HG03558 (cell line): Measurements from ENCODE around the gene PKD1.
"Not testable (repeated sequence)": the region's sequence is repeated elsewhere in the genome, so short reads cannot be mapped to it uniquely, and the experiment has no call there.

Experiments
- ATAC-seq: cut with Tn5 transposase; IDR thresholded peaks from one replicate; pipeline ENCODE4 v1.9.1; 2021; ENCODE audit warnings: moderate number of reproducible peaks; ENCODE audit not compliant: unreplicated experiment; ENCODE audit errors: extremely low read depth

The PKD1 gene

GRCh38 chr16:2135770-2136490 is at the start of gene PKD1:
PKD1 (minus strand) TSS chr16:2135898; CDS start chr16:2135689, 209 bp downstream.
- ATAC-seq: not testable (repeated sequence)

GRCh38 chr16:2184962-2185361 is 49.3 kb upstream of the PKD1 start:
- ATAC-seq: no peak

- no peak for ATAC-seq
These were observed 48.6 kb upstream of the PKD1 start for GRCh38 chr16:2184346-2184745.

GRCh38 chr16:2183671-2184070 is 48.0 kb upstream of the PKD1 start:
- ATAC-seq: no peak

- no peak for ATAC-seq
These were observed 46.3 kb upstream of the PKD1 start for GRCh38 chr16:2181952-2182351.

- no peak for ATAC-seq
These were observed 45.5 kb upstream of the PKD1 start for GRCh38 chr16:2180962-2181923.

GRCh38 chr16:2180461-2180860 is 44.8 kb upstream of the PKD1 start:
- no peak for ATAC-seq

GRCh38 chr16:2179576-2179975 is 43.9 kb upstream of the PKD1 start:
- no peak for ATAC-seq

- ATAC-seq: no peak
These were observed 43.4 kb upstream of the PKD1 start for GRCh38 chr16:2179107-2179501.

- no peak for ATAC-seq
These were observed 42.8 kb upstream of the PKD1 start for GRCh38 chr16:2178321-2179106.

GRCh38 chr16:2177561-2177960 is 41.9 kb upstream of the PKD1 start:
- no peak for ATAC-seq

- no peak for ATAC-seq
These were observed 41.4 kb upstream of the PKD1 start for GRCh38 chr16:2177101-2177500.

GRCh38 chr16:2176047-2176446 is 40.3 kb upstream of the PKD1 start:
- no peak for ATAC-seq

- no peak for ATAC-seq
These were observed 39.8 kb upstream of the PKD1 start for GRCh38 chr16:2175454-2175853.

- no peak for ATAC-seq
These were observed 38.9 kb upstream of the PKD1 start for GRCh38 chr16:2174396-2175131.

GRCh38 chr16:2173916-2174315 is 38.2 kb upstream of the PKD1 start:
- ATAC-seq: no peak

GRCh38 chr16:2173366-2173765 is 37.7 kb upstream of the PKD1 start:
- no peak for ATAC-seq

GRCh38 chr16:2172688-2173335 is 37.1 kb upstream of the PKD1 start:
- ATAC-seq: no peak

- no peak for ATAC-seq
These were observed 36.0 kb upstream of the PKD1 start for GRCh38 chr16:2171601-2172178.
